GM12801 (cell line): Measurements from ENCODE around the gene HIPK4.

ENCODE experiments used
- CTCF ChIP-seq: IDR thresholded peaks from one replicate; pipeline ENCODE4 v1.5.1; 2011; ENCODE audit warnings: control low read depth; ENCODE audit not compliant: insufficient read length; ENCODE audit errors: extremely low read depth

Gene HIPK4

GRCh38 chr19:40418040-40418439 is 28.1 kb upstream of the HIPK4 start:
- TF ChIP-seq CTCF: no peak

GRCh38 chr19:40417643-40417981 is 27.6 kb upstream of the HIPK4 start:
- no peak for TF ChIP-seq CTCF

GRCh38 chr19:40416918-40417642 is 27.1 kb upstream of the HIPK4 start:
- no peak for TF ChIP-seq CTCF

GRCh38 chr19:40415768-40416167 is 25.8 kb upstream of the HIPK4 start:
- no peak for TF ChIP-seq CTCF

- TF ChIP-seq CTCF: no peak
Measured at GRCh38 chr19:40414542-40415535, 24.9 kb upstream of the HIPK4 start.

- no peak for TF ChIP-seq CTCF
Measured at GRCh38 chr19:40413291-40413845, 23.4 kb upstream of the HIPK4 start, which contains the start of gene PRX. PRX (minus strand) TSS chr19:40413378; CDS start chr19:40407932, 5,446 bp downstream.

- TF ChIP-seq CTCF: no peak
Measured at GRCh38 chr19:40412866-40413265, 22.9 kb upstream of the HIPK4 start.
